Peyer's patch (tissue), 4 donors: ENCODE measurements around the gene PPY. TPM values are rescaled to one million over a fixed set of nuclear protein-coding genes. Genes with fewer than 3 reads are reported as not detected.
"Not testable (repeated sequence)": the region's sequence is repeated elsewhere in the genome, so short reads cannot be mapped to it uniquely, and the experiment has no call there.

Experiments
- DNase-seq, 3 donors: peaks; one replicate each; pipeline ENCODE4 v3.0.0-alpha.2; 2017 to 2019
- H3K27ac ChIP-seq, 4 donors: fragments of 200-600 bp; sonication (generic); one replicate each; pipeline ENCODE4 v1.5.1; 2016 to 2019
- H3K27me3 ChIP-seq, 2 donors: fragments of 200-600 bp; sonication (generic); one replicate each; pipeline ENCODE4 v1.5.1; 2019
- H3K36me3 ChIP-seq, 3 donors: fragments of 200-600 bp; sonication (generic); one replicate each; pipeline ENCODE4 v1.5.1; 2016 to 2019
- H3K4me1 ChIP-seq, 4 donors: fragments of 200-600 bp; sonication (generic); one replicate each; pipeline ENCODE4 v1.5.1; 2016 to 2019
- H3K4me3 ChIP-seq, 4 donors: fragments of 200-600 bp; sonication (generic); 1 replicate in 3 of 4; 2 replicates in 1 of 4; pipeline ENCODE4 v1.5.1; 2016 to 2019; ENCODE audit warnings: mild to moderate bottlenecking in 1 of 4
- H3K9me3 ChIP-seq, 4 donors: fragments of 200-600 bp; sonication (generic); one replicate each; pipeline ENCODE4 v1.5.1; 2016 to 2019; ENCODE audit warnings: mild to moderate bottlenecking in 1 of 4
- CTCF ChIP-seq, 6 experiments: fragments of 450-650 bp in 4 of 6; fragments of 200-600 bp in 2 of 6; sonication (generic) in 1 of 6; IDR thresholded peaks; one replicate each; pipeline ENCODE4 v1.5.1; 2017 to 2019; ENCODE audit warnings: antibody characterized with exemption in 6 of 6, mild to moderate bottlenecking in 3 of 6, moderate library complexity in 1 of 6
- POLR2A ChIP-seq, 2 donors: fragments of 450-650 bp; IDR thresholded peaks; one replicate each; pipeline ENCODE4 v1.5.1; 2017; ENCODE audit warnings: antibody characterized with exemption in 2 of 2, mild to moderate bottlenecking in 2 of 2, moderate library complexity in 2 of 2
- total RNA-seq, 4 donors: library from RNA; depleted of rRNA; stranded (reverse); fragments of >200 nt; gene quantifications; one replicate each; pipeline ENCODE4 v1.1.0, GENCODE V29; 2016

The PPY gene
- total RNA-seq, 4 donors from 2014 or later = not detected

- Histone ChIP-seq H3K9me3 (no peaks in the 10 kb centered on the region), H3K4me3 (no peak overlapping the region), H3K27ac (no peak overlapping the region), H3K27me3 (no peaks in the 10 kb centered on the region), H3K4me1 (peaks cover 0 to 17% (median 5%) of the 10 kb centered on the region in 4 donors), H3K36me3 (no peaks in the 10 kb centered on the region)
- no peak for DNase-seq
- TF ChIP-seq CTCF (IDR thresholded peaks at IDR 0.05) (no peak), POLR2A (IDR thresholded peaks at IDR 0.05) (no peak)
These were observed 6.9 kb downstream of the PPY start for GRCh38 chr17:43935204-43935925.

GRCh38 chr17:43932923-43933322 lies 9.4 kb downstream of the PPY start:
- TF ChIP-seq CTCF (IDR thresholded peaks at IDR 0.05) (no peak), POLR2A (IDR thresholded peaks at IDR 0.05) (no peak)
- Histone ChIP-seq H3K36me3 (no peaks in the 10 kb centered on the region), H3K4me3 (no peak overlapping the region), H3K4me1 (peaks cover 0 to 9% (median under 1%) of the 10 kb centered on the region in 4 donors), H3K9me3 (no peaks in the 10 kb centered on the region), H3K27ac (no peak overlapping the region), H3K27me3 (no peaks in the 10 kb centered on the region)
- DNase-seq = no peak

GRCh38 chr17:43932357-43932756 lies 9.9 kb downstream of the PPY start:
- no peak overlapping the region for H3K27ac ChIP-seq

GRCh38 chr17:43931062-43931571 lies 11.2 kb downstream of the PPY start:
- peak in 2 of 3 donors; percentile 77 to 83 for DNase-seq
- no peak overlapping the region for H3K4me3 ChIP-seq
- no peaks in the 10 kb centered on the region for H3K9me3 ChIP-seq
- H3K36me3 ChIP-seq = no peaks in the 10 kb centered on the region
- no peak for TF ChIP-seq POLR2A (IDR thresholded peaks at IDR 0.05)
- no peak for TF ChIP-seq CTCF (IDR thresholded peaks at IDR 0.05)
- no peaks in the 10 kb centered on the region for H3K27me3 ChIP-seq
- peaks cover 0 to 18% (median 4%) of the 10 kb centered on the region in 4 donors for H3K4me1 ChIP-seq
- H3K27ac ChIP-seq = no peak overlapping the region

More at GRCh38 chr17:43932357-43932756, 9.9 kb downstream of the PPY start:
- Histone ChIP-seq H3K27me3 (no peaks in the 10 kb centered on the region), H3K4me1 (peaks cover 0 to 10% (median under 1%) of the 10 kb centered on the region in 4 donors), H3K9me3 (no peaks in the 10 kb centered on the region), H3K36me3 (no peaks in the 10 kb centered on the region), H3K4me3 (no peak overlapping the region)
- no peak for DNase-seq
- TF ChIP-seq POLR2A (IDR thresholded peaks at IDR 0.05) (no peak), CTCF (IDR thresholded peaks at IDR 0.05) (no peak)

- peaks cover 0 to 18% (median 4%) of the 10 kb centered on the region in 4 donors for H3K4me1 ChIP-seq
These were observed 13.7 kb downstream of the PPY start for GRCh38 chr17:43928609-43929008.

GRCh38 chr17:43927929-43928328 lies 14.3 kb downstream of the PPY start:
- H3K27ac ChIP-seq, H3K4me3 ChIP-seq, H3K27me3 ChIP-seq, DNase-seq, H3K9me3 ChIP-seq, H3K36me3 ChIP-seq: not testable (repeated sequence)
- peaks cover 0 to 18% (median 4%) of the 10 kb centered on the region in 4 donors for H3K4me1 ChIP-seq

More at GRCh38 chr17:43928609-43929008, 13.7 kb downstream of the PPY start:
- no peak overlapping the region for H3K27ac ChIP-seq
- H3K9me3 ChIP-seq = no peaks in the 10 kb centered on the region
- H3K27me3 ChIP-seq = no peaks in the 10 kb centered on the region
- DNase-seq = no peak
- TF ChIP-seq POLR2A (IDR thresholded peaks at IDR 0.05) (no peak), CTCF (IDR thresholded peaks at IDR 0.05) (no peak)
- no peak overlapping the region for H3K4me3 ChIP-seq
- H3K36me3 ChIP-seq = no peaks in the 10 kb centered on the region
